GM13976 (cell line): ENCODE measurements around the gene KL.

Experiments
- DNase-seq: peaks from one replicate; pipeline ENCODE4 v3.0.0; 2012; ENCODE audit warnings: low spot score
- CTCF ChIP-seq: IDR thresholded peaks from 2 replicates; pipeline ENCODE4 v1.5.1; 2012; ENCODE audit warnings: borderline replicate concordance, mild to moderate bottlenecking; ENCODE audit not compliant: insufficient read depth; ENCODE audit errors: extremely low read depth, missing control alignments, control extremely low read depth
- in situ Hi-C: fragments of 300-500 bp; cut with MboI; formaldehyde crosslinking; loops from one replicate; pipeline ENCODE4 v1.12.0; 2022; ENCODE audit warnings: low sequenced_read_pairs, mixed read lengths, inconsistent platforms; ENCODE audit not compliant: unreplicated experiment

The KL gene

DNA sequence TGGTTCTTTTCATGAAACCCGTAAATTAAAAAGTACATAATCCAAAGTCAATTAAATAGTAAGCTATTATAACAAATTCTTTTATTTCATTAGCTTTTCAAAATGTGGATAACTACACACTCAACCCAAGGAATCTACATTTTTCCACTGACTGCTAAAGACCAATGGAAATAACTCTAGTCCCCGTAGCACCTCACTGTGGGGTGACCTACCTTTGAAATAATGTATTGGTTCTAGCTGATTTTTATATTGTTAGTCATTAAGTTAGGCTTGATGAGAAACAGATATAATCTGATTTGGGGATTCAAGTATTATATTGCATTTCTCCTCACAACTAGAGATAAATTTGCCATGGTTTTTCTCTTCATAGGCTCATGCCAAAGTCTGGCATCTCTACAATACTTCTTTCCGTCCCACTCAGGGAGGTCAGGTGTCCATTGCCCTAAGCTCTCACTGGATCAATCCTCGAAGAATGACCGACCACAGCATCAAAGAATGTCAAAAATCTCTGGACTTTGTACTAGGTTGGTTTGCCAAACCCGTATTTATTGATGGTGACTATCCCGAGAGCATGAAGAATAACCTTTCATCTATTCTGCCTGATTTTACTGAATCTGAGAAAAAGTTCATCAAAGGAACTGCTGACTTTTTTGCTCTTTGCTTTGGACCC is 37.3 kb downstream of the KL start:
- in situ Hi-C loops: no loop called here
- no peak for DNase-seq
- TF ChIP-seq CTCF: no peak

DNA sequence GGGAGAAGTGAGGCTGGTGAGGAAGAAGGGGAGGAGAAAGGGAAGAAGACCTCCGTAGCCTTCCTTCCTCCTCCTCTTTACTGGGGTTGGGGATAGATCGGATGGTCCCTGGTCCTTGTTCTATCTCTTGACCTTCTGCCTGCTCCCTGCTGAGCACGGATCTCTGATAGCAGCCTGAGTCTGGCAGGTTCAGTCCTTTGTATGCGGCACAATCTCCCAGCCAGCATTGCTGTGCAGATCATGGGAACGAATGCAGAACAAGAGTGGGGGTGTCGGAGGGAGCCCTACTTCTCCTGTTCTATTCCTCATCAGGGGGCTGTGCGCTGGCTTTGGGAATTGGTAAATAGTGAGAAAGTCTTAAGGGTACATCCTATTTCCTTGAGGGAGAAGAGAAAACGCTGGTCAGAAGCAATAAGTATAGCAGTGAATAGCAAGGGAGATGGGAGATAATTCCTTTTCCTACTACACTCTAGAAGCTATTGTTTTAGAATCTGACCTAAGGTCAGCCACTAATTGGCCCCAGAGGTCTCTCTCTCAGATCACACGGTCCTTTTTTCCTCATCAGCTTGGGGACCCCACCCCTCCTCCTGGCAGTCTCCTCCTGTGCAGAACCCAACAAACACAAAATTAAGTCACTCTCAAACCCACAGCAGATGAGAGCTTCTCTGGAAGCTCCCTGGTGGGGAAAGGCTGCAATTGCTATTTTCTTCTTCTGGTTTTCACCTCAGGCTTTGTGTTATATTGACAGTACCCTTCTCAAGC is 41.0 kb downstream of the KL start:
- DNase-seq: peak; percentile 65
- in situ Hi-C loops: no loop called here
- TF ChIP-seq CTCF: no peak

- in situ Hi-C loops: no loop called here
- no peak for DNase-seq
Measured at GRCh38 chr13:33058776-33059327, 42.6 kb downstream of the KL start.

DNA sequence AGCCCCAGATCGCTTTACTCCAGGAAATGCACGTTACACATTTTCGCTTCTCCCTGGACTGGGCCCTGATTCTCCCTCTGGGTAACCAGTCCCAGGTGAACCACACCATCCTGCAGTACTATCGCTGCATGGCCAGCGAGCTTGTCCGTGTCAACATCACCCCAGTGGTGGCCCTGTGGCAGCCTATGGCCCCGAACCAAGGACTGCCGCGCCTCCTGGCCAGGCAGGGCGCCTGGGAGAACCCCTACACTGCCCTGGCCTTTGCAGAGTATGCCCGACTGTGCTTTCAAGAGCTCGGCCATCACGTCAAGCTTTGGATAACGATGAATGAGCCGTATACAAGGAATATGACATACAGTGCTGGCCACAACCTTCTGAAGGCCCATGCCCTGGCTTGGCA is 44.6 kb downstream of the KL start:
- in situ Hi-C loops: no loop called here
- no peak for TF ChIP-seq CTCF
- DNase-seq: no peak

More at GRCh38 chr13:33058776-33059327, 42.6 kb downstream of the KL start:
- no peak for TF ChIP-seq CTCF

- no peak for TF ChIP-seq CTCF
- no peak for DNase-seq
- in situ Hi-C loops: no loop called here
Measured at GRCh38 chr13:33066329-33066728, 50.1 kb downstream of the KL start.

- in situ Hi-C loops: no loop called here
- TF ChIP-seq CTCF: no peak
- DNase-seq: no peak
Measured at GRCh38 chr13:33069365-33069764, 53.1 kb downstream of the KL start.
